ENCODE data around the gene TMEM244.

GRCh38 chr6:129886401-129887155, 25.5 kb upstream of the TMEM244 start:
- TF ChIP-seq POLR2A (IDR thresholded peaks at IDR 0.05) (no peak), CTCF (IDR thresholded peaks at IDR 0.05) (no peak)
